SK-N-SH (cell line): ENCODE results near the gene PARVB.

Experiments
- CTCF ChIP-seq: fragments of 200-600 bp; sonication (generic); IDR thresholded peaks from 2 replicates; pipeline ENCODE4 v1.6.1; 2017; ENCODE audit warnings: antibody characterized with exemption, mild to moderate bottlenecking, moderate library complexity
- MXI1 ChIP-seq: IDR thresholded peaks from 2 replicates; pipeline ENCODE4 v1.6.1; 2012; ENCODE audit warnings: mild to moderate bottlenecking, low read depth, low read length, improper control_type of control experiment

- TF ChIP-seq CTCF: no peak
- TF ChIP-seq MXI1: no peak
Measured at GRCh38 chr22:44042249-44043218, 18.4 kb downstream of the PARVB start.
